Calu3 (cell line): ENCODE results near the gene ZFR. TPM values are rescaled to one million over a fixed set of nuclear protein-coding genes. Genes with fewer than 3 reads are reported as not detected.

Experiments used
- BruUV-seq: library from RNA; stranded (reverse); fragments of 400-500 nt; replicated peaks from 2 replicates; lab custom pipeline; 2021; lab: Mats Ljungman, UMichigan
- CTCF ChIA-PET: fragments of 300-600 bp; sonication (Branson Sonifier 250); formaldehyde crosslinking; loops from one replicate; lab custom pipeline; 2022; ENCODE audit warnings: antibody characterized with exemption; lab: Charles Lee
- DNase-seq: peaks from one replicate; pipeline ENCODE4 v3.0.0; 2022
- H3K27ac Mint-ChIP-seq: one replicate; pipeline ENCODE4 v1.8.0; 2022; ENCODE audit warnings: mixed read lengths; ENCODE audit not compliant: unreplicated experiment
- H3K27me3 Mint-ChIP-seq: one replicate; pipeline ENCODE4 v1.8.0; 2022; ENCODE audit warnings: mixed read lengths; ENCODE audit not compliant: unreplicated experiment
- H3K36me3 Mint-ChIP-seq: one replicate; pipeline ENCODE4 v1.8.0; 2022; ENCODE audit warnings: mild to moderate bottlenecking, moderate library complexity, mixed read lengths; ENCODE audit not compliant: insufficient read depth, unreplicated experiment
- H3K4me1 Mint-ChIP-seq: one replicate; pipeline ENCODE4 v1.8.0; 2022; ENCODE audit warnings: mild to moderate bottlenecking, low read depth, mixed read lengths; ENCODE audit not compliant: unreplicated experiment
- H3K4me3 Mint-ChIP-seq: one replicate; pipeline ENCODE4 v1.8.0; 2022; ENCODE audit warnings: mild to moderate bottlenecking, low read depth, moderate library complexity, mixed read lengths; ENCODE audit not compliant: unreplicated experiment
- H3K9me3 Mint-ChIP-seq: one replicate; pipeline ENCODE4 v1.8.0; 2022; ENCODE audit warnings: low read depth, mixed read lengths; ENCODE audit not compliant: unreplicated experiment
- CTCF ChIP-seq: fragments of 200-600 bp; IDR thresholded peaks from one replicate; pipeline ENCODE4 v1.8.0; 2022; ENCODE audit warnings: antibody characterized with exemption; ENCODE audit not compliant: unreplicated experiment
- intact Hi-C: fragments of 100-400 bp; cut with micrococcal nuclease; formaldehyde crosslinking; loops from one replicate; pipeline ENCODE4 v1.10.0; 2022; ENCODE audit not compliant: unreplicated experiment
- total RNA-seq: library from RNA; stranded (reverse); gene quantifications from 2 replicates; pipeline ENCODE4 v1.2.3, GENCODE V29; 2022

The ZFR gene
- total RNA-seq, 1 experiment from 2014 or later = 63.4 TPM

DNA sequence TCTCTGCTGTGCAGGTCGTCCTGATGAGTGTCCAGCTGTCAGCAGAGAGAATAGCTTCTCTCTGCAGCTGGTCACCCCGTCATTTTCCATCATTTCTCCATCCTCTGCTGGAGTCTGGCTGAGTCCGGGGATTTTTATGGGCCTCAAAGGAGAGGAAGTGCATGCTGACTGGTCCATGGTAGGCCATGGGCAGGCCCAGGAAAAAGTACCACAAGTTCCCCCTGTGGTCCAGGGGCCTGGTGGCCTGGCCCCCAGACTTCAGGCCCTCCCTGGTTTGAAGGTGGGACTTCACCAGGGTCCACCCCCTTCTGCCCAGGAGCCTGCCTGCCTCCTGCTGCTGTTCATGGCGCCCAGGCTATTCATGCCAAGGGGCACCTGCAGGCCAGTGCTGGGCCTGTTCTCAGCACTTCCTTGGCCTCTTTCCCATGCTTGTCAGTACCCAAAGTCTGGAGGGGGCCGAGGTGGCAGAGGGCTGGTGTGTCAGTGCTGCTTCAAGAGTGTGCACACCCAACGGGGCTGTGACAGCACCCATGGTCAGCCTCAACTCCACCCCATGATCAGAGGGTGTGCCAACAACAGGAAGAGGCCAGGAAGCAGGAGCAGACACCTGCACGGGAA is 124.5 kb downstream of the ZFR start:
- Mint-ChIP-seq H3K4me1 (peaks cover 6% of the 10 kb centered on the region), H3K4me3 (no peak overlapping the region), H3K27ac (no peak overlapping the region), H3K36me3 (peaks cover 3% of the 10 kb centered on the region), H3K27me3 (no peaks in the 10 kb centered on the region), H3K9me3 (peaks cover 4% of the 10 kb centered on the region)
- intact Hi-C loops = no loop called here
- no peak for TF ChIP-seq CTCF
- CTCF ChIA-PET = no interaction called here
- DNase-seq = no peak
- BruUV-seq = no TSS peak

DNA sequence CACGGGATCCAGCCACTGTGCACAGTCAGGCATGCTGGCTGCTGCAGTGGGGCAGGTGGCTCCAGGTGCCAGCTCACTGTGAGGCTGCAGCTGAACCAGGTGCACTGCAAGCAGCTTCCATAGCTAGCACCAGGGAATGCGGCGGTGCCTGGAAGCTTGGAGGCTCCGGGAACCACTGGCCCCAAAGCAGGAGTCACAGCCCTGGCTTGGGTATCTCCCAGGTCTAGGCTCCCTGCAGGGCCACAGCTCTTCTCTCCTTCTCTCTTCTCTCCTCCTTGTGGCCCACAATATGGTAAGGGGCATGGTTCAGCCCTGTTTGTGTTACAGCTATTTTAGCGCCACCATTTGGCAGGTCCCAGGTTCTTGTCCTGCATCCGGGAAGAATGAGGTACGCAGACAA is 125.1 kb downstream of the ZFR start:
- Mint-ChIP-seq H3K36me3 (no peaks in the 10 kb centered on the region), H3K9me3 (peaks cover 4% of the 10 kb centered on the region), H3K27me3 (no peaks in the 10 kb centered on the region), H3K4me1 (no peaks in the 10 kb centered on the region), H3K27ac (no peak overlapping the region), H3K4me3 (no peak overlapping the region)
- no TSS peak for BruUV-seq
- no peak for TF ChIP-seq CTCF
- CTCF ChIA-PET = no interaction called here
- no peak for DNase-seq
- intact Hi-C loops = no loop called here

DNA sequence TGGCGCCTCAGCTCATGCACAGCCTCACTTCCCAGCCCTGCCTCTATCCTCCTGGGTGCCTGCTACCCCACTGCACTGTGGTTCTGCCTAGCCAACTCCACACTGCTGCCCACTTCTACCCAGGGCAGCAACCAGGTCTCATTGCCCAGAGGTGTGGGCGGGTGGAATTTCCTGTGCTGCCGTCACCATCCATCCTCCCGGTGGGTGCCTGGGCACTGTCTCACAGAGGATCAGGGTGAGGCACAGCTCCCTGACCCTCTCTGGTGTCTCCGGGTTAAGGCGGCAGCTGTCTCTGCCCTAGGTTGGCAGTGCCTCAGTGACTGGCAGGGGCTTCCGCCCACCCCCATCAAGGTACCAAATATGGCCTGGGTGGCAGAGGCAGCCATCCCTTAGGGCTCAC is 127.5 kb downstream of the ZFR start:
- intact Hi-C loops = no loop called here
- BruUV-seq = no TSS peak
- CTCF ChIA-PET = interaction anchor here (0.7 kb wide), 1 partner anchor 147 kb away, joined by 3 read pairs; no protein-coding TSS in a partner anchor
- DNase-seq = no peak
- Mint-ChIP-seq H3K9me3 (peaks cover 4% of the 10 kb centered on the region), H3K27ac (no peak overlapping the region), H3K27me3 (no peaks in the 10 kb centered on the region), H3K36me3 (peaks cover 20% of the 10 kb centered on the region), H3K4me3 (no peak overlapping the region), H3K4me1 (peaks cover 1% of the 10 kb centered on the region)
- TF ChIP-seq CTCF = no peak

DNA sequence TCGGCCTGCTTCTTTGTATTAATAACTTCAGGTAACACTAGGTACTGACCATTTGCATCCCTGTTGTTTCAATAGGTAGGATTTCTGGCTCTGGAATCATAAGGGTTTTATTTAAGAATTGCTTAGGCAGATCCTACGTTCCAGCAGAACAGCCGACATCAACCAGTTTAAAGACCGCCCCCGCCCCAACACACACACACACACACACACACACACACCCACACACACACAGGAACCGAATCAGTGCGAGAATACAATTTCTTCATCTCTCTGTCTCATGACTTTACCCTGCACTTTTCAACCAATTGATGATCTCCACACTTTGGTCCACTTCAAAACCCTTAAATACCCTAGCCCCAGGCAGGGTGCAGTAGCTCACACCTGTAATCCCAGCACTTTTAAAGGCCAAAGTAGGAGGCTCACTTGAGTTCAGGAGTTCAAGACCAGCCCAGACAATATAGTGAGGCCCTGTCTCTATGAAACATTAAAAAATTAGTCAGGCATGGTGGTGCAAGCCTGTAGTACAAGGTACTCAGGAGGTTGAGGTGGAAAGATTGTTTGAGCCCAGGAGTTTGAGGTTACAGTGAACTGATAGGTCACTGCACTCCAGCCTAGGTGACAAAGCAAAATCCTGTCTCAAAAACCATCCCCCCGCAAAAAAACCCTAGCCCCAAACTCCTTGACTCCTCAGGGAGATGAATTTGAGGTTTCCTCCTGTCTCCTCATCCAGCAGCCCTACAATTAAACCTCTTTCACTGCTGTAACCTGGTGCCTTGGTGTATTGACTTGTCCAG is 129.1 kb downstream of the ZFR start:
- CTCF ChIA-PET = no interaction called here
- Mint-ChIP-seq H3K4me1 (peaks cover 16% of the 10 kb centered on the region), H3K27ac (no peak overlapping the region), H3K36me3 (peaks cover 33% of the 10 kb centered on the region), H3K9me3 (no peaks in the 10 kb centered on the region), H3K4me3 (no peak overlapping the region), H3K27me3 (no peaks in the 10 kb centered on the region)
- intact Hi-C loops = no loop called here
- BruUV-seq = no TSS peak
- no peak for DNase-seq
- no peak for TF ChIP-seq CTCF
